ENCODE results near the gene APOL5.

APOL5 gene

GRCh38 chr22:35681454-35682052 is 36.1 kb upstream of the APOL5 start:
- no peaks in the 10 kb centered on the region for H3K4me1 ChIP-seq (ENCODE audit: low read depth, poor library complexity, severe bottlenecking)
- H4K20me1 ChIP-seq (ENCODE audit: insufficient read depth), result no peaks in the 10 kb centered on the region
- no peaks in the 10 kb centered on the region for H3K79me2 ChIP-seq (ENCODE audit: insufficient read depth, low read depth)
- H2AFZ ChIP-seq (ENCODE audit: low read depth), result no peak overlapping the region
- TF ChIP-seq CTCF (conservative IDR thresholded peaks at IDR 0.05; ENCODE audit: low read depth, low read length), result no peak
- no peak overlapping the region for H3K4me2 ChIP-seq
- no peak overlapping the region for H3K27ac ChIP-seq
- H3K36me3 ChIP-seq (ENCODE audit: insufficient read depth), result no peaks in the 10 kb centered on the region
- no peak overlapping the region for H3K4me3 ChIP-seq (IDR thresholded peaks at IDR 0.05; ENCODE audit: insufficient read depth, low read depth, low read length)
- H3K9ac ChIP-seq, result no peak overlapping the region
- no peaks in the 10 kb centered on the region for H3K27me3 ChIP-seq (ENCODE audit: insufficient read depth, low read depth)

- H3K4me3 ChIP-seq (IDR thresholded peaks at IDR 0.05; ENCODE audit: insufficient read depth, low read depth, low read length), result no peak overlapping the region
- no peaks in the 10 kb centered on the region for H3K27me3 ChIP-seq (ENCODE audit: insufficient read depth, low read depth)
- H2AFZ ChIP-seq (ENCODE audit: low read depth), result no peak overlapping the region
- H3K79me2 ChIP-seq (ENCODE audit: insufficient read depth, low read depth), result no peaks in the 10 kb centered on the region
- no peaks in the 10 kb centered on the region for H4K20me1 ChIP-seq (ENCODE audit: insufficient read depth)
- H3K4me1 ChIP-seq (ENCODE audit: low read depth, poor library complexity, severe bottlenecking), result no peaks in the 10 kb centered on the region
- TF ChIP-seq CTCF (conservative IDR thresholded peaks at IDR 0.05; ENCODE audit: low read depth, low read length), result no peak
- H3K27ac ChIP-seq, result no peak overlapping the region
- H3K4me2 ChIP-seq, result no peak overlapping the region
- H3K36me3 ChIP-seq (ENCODE audit: insufficient read depth), result no peaks in the 10 kb centered on the region
- no peak overlapping the region for H3K9ac ChIP-seq
Measured at GRCh38 chr22:35683560-35683959, 34.1 kb upstream of the APOL5 start.

GRCh38 chr22:35684270-35684700 is 33.4 kb upstream of the APOL5 start:
- H4K20me1 ChIP-seq (ENCODE audit: insufficient read depth), result no peaks in the 10 kb centered on the region
- H3K27me3 ChIP-seq (ENCODE audit: insufficient read depth, low read depth), result no peaks in the 10 kb centered on the region
- no peak for TF ChIP-seq CTCF (conservative IDR thresholded peaks at IDR 0.05; ENCODE audit: low read depth, low read length)
- H3K4me3 ChIP-seq (IDR thresholded peaks at IDR 0.05; ENCODE audit: insufficient read depth, low read depth, low read length), result no peak overlapping the region
- H2AFZ ChIP-seq (ENCODE audit: low read depth), result no peak overlapping the region
- no peaks in the 10 kb centered on the region for H3K36me3 ChIP-seq (ENCODE audit: insufficient read depth)
- no peaks in the 10 kb centered on the region for H3K79me2 ChIP-seq (ENCODE audit: insufficient read depth, low read depth)
- H3K4me1 ChIP-seq (ENCODE audit: low read depth, poor library complexity, severe bottlenecking), result no peaks in the 10 kb centered on the region
- no peak overlapping the region for H3K9ac ChIP-seq
- no peak overlapping the region for H3K4me2 ChIP-seq
- H3K27ac ChIP-seq, result no peak overlapping the region

GRCh38 chr22:35684732-35685131 is 32.9 kb upstream of the APOL5 start:
- H2AFZ ChIP-seq (ENCODE audit: low read depth), result no peak overlapping the region

More at GRCh38 chr22:35684732-35685131, 32.9 kb upstream of the APOL5 start:
- no peak for TF ChIP-seq CTCF (conservative IDR thresholded peaks at IDR 0.05; ENCODE audit: low read depth, low read length)
- H3K36me3 ChIP-seq (ENCODE audit: insufficient read depth), result no peaks in the 10 kb centered on the region
- no peak overlapping the region for H3K4me2 ChIP-seq
- no peaks in the 10 kb centered on the region for H3K79me2 ChIP-seq (ENCODE audit: insufficient read depth, low read depth)
- no peak overlapping the region for H3K4me3 ChIP-seq (IDR thresholded peaks at IDR 0.05; ENCODE audit: insufficient read depth, low read depth, low read length)
- H3K4me1 ChIP-seq (ENCODE audit: low read depth, poor library complexity, severe bottlenecking), result no peaks in the 10 kb centered on the region
- H3K27ac ChIP-seq, result no peak overlapping the region
- H4K20me1 ChIP-seq (ENCODE audit: insufficient read depth), result no peaks in the 10 kb centered on the region
- H3K27me3 ChIP-seq (ENCODE audit: insufficient read depth, low read depth), result no peaks in the 10 kb centered on the region
- no peak overlapping the region for H3K9ac ChIP-seq

Measured in KMS-11 (cell line).